Measurements from ENCODE around the gene KDM4C.

The KDM4C gene

DNA sequence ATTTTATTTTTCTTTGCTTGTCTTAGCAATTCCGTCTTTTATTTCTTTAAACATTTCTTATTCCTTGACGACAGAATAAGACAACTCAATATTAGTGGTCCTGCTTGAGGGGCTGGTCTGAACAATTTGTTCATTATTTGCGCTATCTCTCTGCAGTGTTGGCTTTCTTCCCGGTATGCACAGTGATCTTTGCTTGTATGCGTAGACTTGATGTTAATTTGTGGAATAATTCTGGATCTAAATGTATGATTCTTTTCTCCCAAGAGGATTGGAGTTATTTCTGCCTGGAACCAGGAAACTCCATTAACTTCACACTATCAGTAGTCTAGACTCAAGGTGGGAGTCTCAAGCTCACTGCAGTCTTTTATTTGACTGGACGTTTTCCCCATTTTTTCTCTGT lies 80.4 kb downstream of the KDM4C start:
- Histone ChIP-seq H3K9me3 (no peaks in the 10 kb centered on the region), H3K27me3 (no peaks in the 10 kb centered on the region), H3K27ac (no peak overlapping the region), H3K4me1 (ENCODE audit: control insufficient read depth in 1 of 2, insufficient read depth in 1 of 2, low read depth in 1 of 2, low read length in 1 of 2) (no peaks in the 10 kb centered on the region), H3K4me3 (ENCODE audit: low read depth in 1 of 2, low read length in 1 of 2) (no peak overlapping the region), H3K36me3 (peaks cover 10% of the 10 kb centered on the region)
- TF ChIP-seq, protein P1, sequence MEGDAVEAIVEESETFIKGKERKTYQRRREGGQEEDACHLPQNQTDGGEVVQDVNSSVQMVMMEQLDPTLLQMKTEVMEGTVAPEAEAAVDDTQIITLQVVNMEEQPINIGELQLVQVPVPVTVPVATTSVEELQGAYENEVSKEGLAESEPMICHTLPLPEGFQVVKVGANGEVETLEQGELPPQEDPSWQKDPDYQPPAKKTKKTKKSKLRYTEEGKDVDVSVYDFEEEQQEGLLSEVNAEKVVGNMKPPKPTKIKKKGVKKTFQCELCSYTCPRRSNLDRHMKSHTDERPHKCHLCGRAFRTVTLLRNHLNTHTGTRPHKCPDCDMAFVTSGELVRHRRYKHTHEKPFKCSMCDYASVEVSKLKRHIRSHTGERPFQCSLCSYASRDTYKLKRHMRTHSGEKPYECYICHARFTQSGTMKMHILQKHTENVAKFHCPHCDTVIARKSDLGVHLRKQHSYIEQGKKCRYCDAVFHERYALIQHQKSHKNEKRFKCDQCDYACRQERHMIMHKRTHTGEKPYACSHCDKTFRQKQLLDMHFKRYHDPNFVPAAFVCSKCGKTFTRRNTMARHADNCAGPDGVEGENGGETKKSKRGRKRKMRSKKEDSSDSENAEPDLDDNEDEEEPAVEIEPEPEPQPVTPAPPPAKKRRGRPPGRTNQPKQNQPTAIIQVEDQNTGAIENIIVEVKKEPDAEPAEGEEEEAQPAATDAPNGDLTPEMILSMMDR (IDR thresholded peaks at IDR 0.05): no peak

DNA sequence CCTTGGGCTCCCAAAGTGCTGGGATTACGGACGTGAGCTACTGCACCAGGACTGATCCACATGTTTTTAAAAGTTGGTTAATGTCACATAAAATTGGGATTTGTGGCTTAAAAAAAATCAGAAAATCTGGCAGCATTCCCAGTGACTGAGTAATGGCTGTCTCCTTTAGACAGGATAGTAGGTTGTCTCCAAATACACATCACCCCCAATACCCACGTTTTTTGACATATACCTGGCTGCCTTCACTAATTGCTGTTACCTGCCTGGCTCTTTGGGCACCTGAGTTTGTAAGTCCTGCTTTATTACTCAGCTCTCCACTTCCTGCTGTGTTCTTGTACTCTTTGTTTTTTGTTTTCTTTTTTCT lies 84.8 kb downstream of the KDM4C start:
- Histone ChIP-seq H3K9me3 (no peaks in the 10 kb centered on the region), H3K4me3 (ENCODE audit: low read depth in 1 of 2, low read length in 1 of 2) (no peak overlapping the region), H3K4me1 (ENCODE audit: control insufficient read depth in 1 of 2, insufficient read depth in 1 of 2, low read depth in 1 of 2, low read length in 1 of 2) (no peaks in the 10 kb centered on the region), H3K27ac (no peak overlapping the region), H3K36me3 (no peaks in the 10 kb centered on the region), H3K27me3 (no peaks in the 10 kb centered on the region)
- TF ChIP-seq, protein P1 (IDR thresholded peaks at IDR 0.05): no peak

DNA sequence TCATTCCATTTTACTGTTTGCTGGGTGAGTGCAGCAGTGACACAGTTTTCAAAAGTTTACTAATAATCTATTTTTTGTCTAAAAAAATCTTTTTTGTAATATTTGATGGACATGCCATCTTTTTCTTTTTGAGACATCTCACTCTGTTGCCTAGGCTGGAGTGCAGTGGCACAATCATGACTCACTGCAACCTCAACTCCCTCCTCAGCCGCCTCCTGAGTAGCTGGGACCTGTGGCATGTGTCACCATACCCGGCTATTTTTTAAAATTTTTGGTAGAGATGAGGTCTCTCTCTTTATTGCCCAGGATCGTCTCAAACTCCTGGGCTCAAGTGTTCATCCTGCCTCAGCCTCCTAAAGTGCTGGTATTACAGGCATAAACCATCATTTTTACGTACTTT lies 86.0 kb downstream of the KDM4C start:
- Histone ChIP-seq H3K4me3 (ENCODE audit: low read depth in 1 of 2, low read length in 1 of 2) (no peak overlapping the region), H3K4me1 (ENCODE audit: control insufficient read depth in 1 of 2, insufficient read depth in 1 of 2, low read depth in 1 of 2, low read length in 1 of 2) (no peaks in the 10 kb centered on the region), H3K27me3 (no peaks in the 10 kb centered on the region), H3K36me3 (no peaks in the 10 kb centered on the region), H3K27ac (no peak overlapping the region), H3K9me3 (no peaks in the 10 kb centered on the region)
- TF ChIP-seq, protein P1 (IDR thresholded peaks at IDR 0.05): no peak

DNA sequence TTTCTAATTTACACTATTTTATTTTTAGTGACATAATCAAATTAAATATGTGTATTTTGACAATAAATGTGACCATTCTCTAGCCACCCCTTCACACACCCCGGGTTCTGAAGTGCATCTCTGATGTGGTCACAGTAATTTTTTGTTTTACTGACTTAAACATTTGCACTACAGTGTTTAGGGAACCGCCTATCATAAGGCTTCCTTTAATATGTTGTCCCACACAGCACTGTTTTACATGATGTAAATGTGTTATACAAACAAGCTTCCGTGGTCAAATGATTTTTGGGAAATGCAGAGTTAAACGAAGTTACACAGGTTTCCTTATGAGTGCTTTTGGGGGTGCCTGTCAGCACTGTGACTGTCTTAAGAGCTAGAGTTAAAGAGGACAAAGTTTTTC lies 86.5 kb downstream of the KDM4C start:
- no peaks in the 10 kb centered on the region for H3K27me3 ChIP-seq
- no peaks in the 10 kb centered on the region for H3K9me3 ChIP-seq
- H3K27ac ChIP-seq: no peak overlapping the region
- TF ChIP-seq, protein P1 (IDR thresholded peaks at IDR 0.05): no peak
- no peaks in the 10 kb centered on the region for H3K36me3 ChIP-seq
- H3K4me3 ChIP-seq (ENCODE audit: low read depth in 1 of 2, low read length in 1 of 2): no peak overlapping the region
- H3K4me1 ChIP-seq (ENCODE audit: control insufficient read depth in 1 of 2, insufficient read depth in 1 of 2, low read depth in 1 of 2, low read length in 1 of 2): no peaks in the 10 kb centered on the region

DNA sequence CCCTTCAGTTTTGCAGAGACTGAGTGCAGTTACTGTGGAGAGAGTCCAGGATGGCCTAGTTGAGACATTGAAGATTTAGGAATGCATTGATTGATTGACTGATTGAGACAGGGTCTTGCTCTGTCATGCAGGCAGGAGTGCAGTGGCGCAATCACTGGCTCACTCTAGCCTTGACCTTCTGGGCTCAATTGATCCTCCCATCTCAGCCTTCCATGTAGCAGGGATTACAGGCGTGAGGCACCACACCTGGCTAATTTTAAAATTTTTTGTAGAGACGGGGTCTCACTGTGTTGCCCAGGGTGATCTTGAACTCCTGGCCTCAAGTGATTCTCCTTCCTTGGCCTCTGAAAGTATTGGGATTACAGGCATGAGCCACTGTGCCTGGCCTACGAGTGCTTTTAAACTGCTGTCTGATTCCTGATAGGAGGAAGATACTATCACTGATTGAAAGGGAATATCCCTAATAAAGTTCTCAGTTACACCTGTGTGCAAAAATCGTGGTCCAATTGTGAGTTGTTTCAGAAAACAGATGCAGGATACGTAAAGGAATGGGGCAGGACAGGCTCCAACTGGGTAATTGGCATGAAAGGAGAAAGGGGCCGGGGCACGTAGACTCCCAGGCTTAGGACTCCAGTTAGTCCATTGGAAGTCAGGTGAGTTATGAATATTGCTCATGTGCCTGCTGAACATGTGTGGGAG lies 87.5 kb downstream of the KDM4C start:
- Histone ChIP-seq H3K27me3 (no peaks in the 10 kb centered on the region), H3K9me3 (no peaks in the 10 kb centered on the region), H3K36me3 (peaks cover 7% of the 10 kb centered on the region), H3K4me1 (ENCODE audit: control insufficient read depth in 1 of 2, insufficient read depth in 1 of 2, low read depth in 1 of 2, low read length in 1 of 2) (no peaks in the 10 kb centered on the region), H3K27ac (no peak overlapping the region), H3K4me3 (ENCODE audit: low read depth in 1 of 2, low read length in 1 of 2) (no peak overlapping the region)
- TF ChIP-seq, protein P1 (IDR thresholded peaks at IDR 0.05): no peak
